ENCODE results near the gene NFIA.

Gene NFIA

DNA sequence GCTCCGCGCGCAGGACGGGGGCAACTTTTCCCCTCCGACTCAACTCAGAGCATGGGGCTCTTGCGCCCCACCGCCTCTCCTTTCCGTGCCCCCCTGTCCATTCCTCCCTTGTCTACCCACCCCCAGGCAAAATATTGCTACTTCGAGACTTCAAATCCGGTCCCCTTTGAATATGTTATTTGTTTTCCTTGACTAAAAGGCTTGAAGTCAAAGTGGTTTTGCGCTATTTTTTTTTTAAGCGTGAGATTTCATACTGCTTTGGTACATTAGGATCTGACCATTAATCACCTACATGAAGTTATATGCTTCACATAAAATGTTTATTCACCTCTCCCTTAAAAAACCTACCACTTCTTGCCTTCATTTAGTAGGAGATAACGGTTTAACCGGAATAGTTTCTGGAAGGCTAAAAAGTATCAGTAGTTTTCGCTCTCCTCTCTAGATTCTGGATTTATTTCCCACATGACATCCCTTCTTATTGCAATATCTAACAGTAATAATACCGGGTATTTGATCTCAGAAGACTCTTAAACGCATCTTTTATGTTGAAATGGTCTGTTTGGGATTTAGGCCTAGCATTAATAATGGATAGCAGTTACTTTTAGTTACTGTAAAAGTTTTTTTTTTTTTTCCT is 1.6 kb downstream of the NFIA start:
- TF ChIP-seq USF1 (IDR thresholded peaks at IDR 0.05) (no peak), ZBTB7A (IDR thresholded peaks at IDR 0.05; ENCODE audit: low read depth) (no peak), CEBPB (IDR thresholded peaks at IDR 0.05) (no peak), TEAD4 (IDR thresholded peaks at IDR 0.05) (no peak), YY1 (IDR thresholded peaks at IDR 0.05; ENCODE audit: low read depth) (no peak), RAD21 (IDR thresholded peaks at IDR 0.05; ENCODE audit: low read depth) (no peak), EP300 (IDR thresholded peaks at IDR 0.05; ENCODE audit: borderline replicate concordance) (no peak), MAX (IDR thresholded peaks at IDR 0.05) (no peak), CREB1 (IDR thresholded peaks at IDR 0.05; ENCODE audit: low read depth) (no peak), NFIC (IDR thresholded peaks at IDR 0.05) (no peak), EGR1 (IDR thresholded peaks at IDR 0.05) (no peak), TCF12 (IDR thresholded peaks at IDR 0.05; ENCODE audit: low read depth) (no peak), REST (IDR thresholded peaks at IDR 0.05; ENCODE audit: low read depth) (no peak), FOXM1 (IDR thresholded peaks at IDR 0.05; ENCODE audit: borderline replicate concordance, low read depth) (no peak), TAF1 (IDR thresholded peaks at IDR 0.05; ENCODE audit: low read depth) (no peak)

- TF ChIP-seq REST (IDR thresholded peaks at IDR 0.05; ENCODE audit: low read depth) (no peak), NFIC (IDR thresholded peaks at IDR 0.05) (no peak), CREB1 (IDR thresholded peaks at IDR 0.05; ENCODE audit: low read depth) (no peak), CEBPB (IDR thresholded peaks at IDR 0.05) (no peak), TEAD4 (IDR thresholded peaks at IDR 0.05) (no peak), FOXM1 (IDR thresholded peaks at IDR 0.05; ENCODE audit: borderline replicate concordance, low read depth) (no peak), EGR1 (IDR thresholded peaks at IDR 0.05) (no peak), MAX (IDR thresholded peaks at IDR 0.05) (no peak), TAF1 (IDR thresholded peaks at IDR 0.05; ENCODE audit: low read depth) (no peak), YY1 (IDR thresholded peaks at IDR 0.05; ENCODE audit: low read depth) (no peak), EP300 (IDR thresholded peaks at IDR 0.05; ENCODE audit: borderline replicate concordance) (no peak), ZBTB7A (IDR thresholded peaks at IDR 0.05; ENCODE audit: low read depth) (no peak), USF1 (IDR thresholded peaks at IDR 0.05) (no peak), TCF12 (IDR thresholded peaks at IDR 0.05; ENCODE audit: low read depth) (no peak)
Observed at GRCh38 chr1:61084491-61085031, 2.2 kb downstream of the NFIA start.

DNA sequence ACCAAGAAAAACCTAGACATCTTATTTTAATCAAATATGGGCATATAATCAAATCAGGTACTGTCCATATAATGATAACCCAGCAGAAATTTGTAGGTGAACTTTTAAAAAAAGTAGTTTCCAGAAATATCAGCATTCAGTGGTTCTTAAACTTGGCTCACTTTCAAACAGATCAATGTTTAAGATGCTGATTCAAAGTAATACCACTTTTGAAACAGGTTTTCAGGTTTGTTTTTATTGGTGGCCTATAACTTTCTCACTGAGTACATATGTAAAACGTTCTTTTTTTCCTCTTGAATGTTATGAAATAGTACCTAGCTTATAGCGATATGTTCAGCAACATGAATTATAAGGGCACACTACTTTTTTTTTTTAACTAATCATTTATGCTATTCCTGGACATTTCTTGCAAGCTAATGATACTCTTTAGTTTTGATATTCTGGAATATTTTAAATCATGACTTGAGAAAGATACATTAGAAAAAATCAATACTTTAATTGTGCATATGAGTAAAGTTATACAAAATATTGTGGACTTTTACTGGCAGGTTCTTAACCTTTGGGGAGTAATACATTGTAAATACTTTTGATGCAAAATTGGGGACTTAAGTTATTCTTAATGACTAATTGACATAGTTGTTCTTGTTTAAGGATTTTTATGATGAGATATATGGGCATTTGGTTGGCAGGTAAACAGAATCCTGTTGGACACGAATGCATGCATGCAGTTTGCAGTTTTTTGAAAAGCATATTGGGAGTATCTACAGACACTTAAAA is 3.0 kb downstream of the NFIA start:
- TF ChIP-seq TAF1 (IDR thresholded peaks at IDR 0.05; ENCODE audit: low read depth) = no peak
- no peak for TF ChIP-seq USF1 (IDR thresholded peaks at IDR 0.05)
- TF ChIP-seq TCF12 (IDR thresholded peaks at IDR 0.05; ENCODE audit: low read depth) = no peak
- no peak for TF ChIP-seq YY1 (IDR thresholded peaks at IDR 0.05; ENCODE audit: low read depth)
- TF ChIP-seq ZBTB7A (IDR thresholded peaks at IDR 0.05; ENCODE audit: low read depth) = no peak
- no peak for TF ChIP-seq MAX (IDR thresholded peaks at IDR 0.05)
- TF ChIP-seq EGR1 (IDR thresholded peaks at IDR 0.05) = no peak
- no peak for TF ChIP-seq REST (IDR thresholded peaks at IDR 0.05; ENCODE audit: low read depth)
- TF ChIP-seq FOXM1 (IDR thresholded peaks at IDR 0.05; ENCODE audit: borderline replicate concordance, low read depth) = no peak
- no peak for TF ChIP-seq TEAD4 (IDR thresholded peaks at IDR 0.05)
- no peak for TF ChIP-seq CREB1 (IDR thresholded peaks at IDR 0.05; ENCODE audit: low read depth)
- TF ChIP-seq NFIC (IDR thresholded peaks at IDR 0.05) = no peak
- TF ChIP-seq RAD21 (IDR thresholded peaks at IDR 0.05; ENCODE audit: low read depth) = no peak
- no peak for TF ChIP-seq EP300 (IDR thresholded peaks at IDR 0.05; ENCODE audit: borderline replicate concordance)
- no peak for TF ChIP-seq CEBPB (IDR thresholded peaks at IDR 0.05)

Measured in Ishikawa (cell line).